ENCODE data around the gene PLA2G2F. TPM values are rescaled to one million over a fixed set of nuclear protein-coding genes. Genes with fewer than 3 reads are reported as not detected.

Gene PLA2G2F
- total RNA-seq, 1 experiment from 2014 or later: not detected

GRCh38 chr1:20165522-20165951 is 26.4 kb downstream of the PLA2G2F start:
- Histone ChIP-seq H3K9me3 (ENCODE audit: control insufficient read depth, insufficient read depth, low read depth, low read length) (peaks cover 4% of the 10 kb centered on the region; the same call in 1 of the 2 replicates), H3K4me1 (ENCODE audit: control insufficient read depth, insufficient read depth, low read length) (no peaks in the 10 kb centered on the region; the same call in 1 of the 2 replicates), H3K4me3 (ENCODE audit: low read depth in 2 of 2, low read length in 2 of 2) (no peak overlapping the region), H3K27me3 (ENCODE audit: control insufficient read depth, insufficient read depth, low read length) (no peaks in the 10 kb centered on the region), H3K27ac (ENCODE audit: low read length) (no peak overlapping the region), H3K36me3 (ENCODE audit: control insufficient read depth, insufficient read depth, low read length) (no peaks in the 10 kb centered on the region)
- ChIA-PET CTCF (interaction anchor here (0.5 to 0.9 kb wide), 3 partner anchors 29 to 148 kb away, joined by 4 to 5 read pairs (median 4); no protein-coding TSS in a partner anchor), POLR2A (no interaction called here)
- BruUV-seq (replicated peaks): no TSS peak
- ATAC-seq: 0 out of 2 replicates have a peak, but pooled peaks have one; percentile 76
- TF ChIP-seq CTCF (IDR thresholded peaks at IDR 0.05) (no peak; the same call in 1 of the 2 replicates), POLR2AphosphoS5 (IDR thresholded peaks at IDR 0.05; ENCODE audit: low read depth, low read length) (no peak), SIN3A (IDR thresholded peaks at IDR 0.05; ENCODE audit: borderline replicate concordance, insufficient read depth, low read depth, low read length) (no peak), REST (IDR thresholded peaks at IDR 0.05; ENCODE audit: insufficient read depth in 1 of 2, low read depth in 2 of 2, low read length in 1 of 2) (no peak), TCF7L2 (IDR thresholded peaks at IDR 0.05; ENCODE audit: low read depth, low read length) (no peak)
- DNase-seq (ENCODE audit: low read depth, low spot score): no peak
- in situ Hi-C loops (cut with HindIII; ENCODE audit: low pct_unique_long_range_greater_than_20kb, low sequenced_read_pairs): no loop called here
- intact Hi-C loops (cut with micrococcal nuclease; ENCODE audit: unreplicated experiment): no loop called here

- POLR2A ChIA-PET: no interaction called here
- CTCF ChIA-PET: interaction anchor here (0.5 to 0.9 kb wide), 2 partner anchors 29 to 84 kb away, joined by 4 to 5 read pairs; no protein-coding TSS in a partner anchor
- Histone ChIP-seq H3K4me1 (ENCODE audit: control insufficient read depth, insufficient read depth, low read length) (no peaks in the 10 kb centered on the region; the same call in 1 of the 2 replicates), H3K36me3 (ENCODE audit: control insufficient read depth, insufficient read depth, low read length) (no peaks in the 10 kb centered on the region), H3K27me3 (ENCODE audit: control insufficient read depth, insufficient read depth, low read length) (no peaks in the 10 kb centered on the region), H3K4me3 (ENCODE audit: low read depth in 2 of 2, low read length in 2 of 2) (no peak overlapping the region), H3K27ac (ENCODE audit: low read length) (no peak overlapping the region), H3K9me3 (ENCODE audit: control insufficient read depth, insufficient read depth, low read depth, low read length) (no peaks in the 10 kb centered on the region)
- intact Hi-C loops (cut with micrococcal nuclease; ENCODE audit: unreplicated experiment) (no loop called here), in situ Hi-C loops (cut with HindIII; ENCODE audit: low pct_unique_long_range_greater_than_20kb, low sequenced_read_pairs) (no loop called here)
- ATAC-seq (peak; percentile 50), DNase-seq (ENCODE audit: low read depth, low spot score) (no peak)
- no peak for TF ChIP-seq POLR2AphosphoS5 (IDR thresholded peaks at IDR 0.05; ENCODE audit: low read depth, low read length)
- no peak for TF ChIP-seq SIN3A (IDR thresholded peaks at IDR 0.05; ENCODE audit: borderline replicate concordance, insufficient read depth, low read depth, low read length)
- TF ChIP-seq REST (IDR thresholded peaks at IDR 0.05; ENCODE audit: insufficient read depth in 1 of 2, low read depth in 2 of 2, low read length in 1 of 2): no peak
- no peak for TF ChIP-seq CTCF (IDR thresholded peaks at IDR 0.05)
- TF ChIP-seq TCF7L2 (IDR thresholded peaks at IDR 0.05; ENCODE audit: low read depth, low read length): no peak
- BruUV-seq (replicated peaks): no TSS peak
Measured at GRCh38 chr1:20166051-20166450, 26.9 kb downstream of the PLA2G2F start.
